GM19328 (cell line): ENCODE results near the gene TNNC1.

Experiments used
- ATAC-seq: cut with Tn5 transposase; IDR thresholded peaks from one replicate; pipeline ENCODE4 v1.9.1; 2021; ENCODE audit warnings: mild to moderate bottlenecking, moderate library complexity; ENCODE audit not compliant: unreplicated experiment

TNNC1 gene

DNA sequence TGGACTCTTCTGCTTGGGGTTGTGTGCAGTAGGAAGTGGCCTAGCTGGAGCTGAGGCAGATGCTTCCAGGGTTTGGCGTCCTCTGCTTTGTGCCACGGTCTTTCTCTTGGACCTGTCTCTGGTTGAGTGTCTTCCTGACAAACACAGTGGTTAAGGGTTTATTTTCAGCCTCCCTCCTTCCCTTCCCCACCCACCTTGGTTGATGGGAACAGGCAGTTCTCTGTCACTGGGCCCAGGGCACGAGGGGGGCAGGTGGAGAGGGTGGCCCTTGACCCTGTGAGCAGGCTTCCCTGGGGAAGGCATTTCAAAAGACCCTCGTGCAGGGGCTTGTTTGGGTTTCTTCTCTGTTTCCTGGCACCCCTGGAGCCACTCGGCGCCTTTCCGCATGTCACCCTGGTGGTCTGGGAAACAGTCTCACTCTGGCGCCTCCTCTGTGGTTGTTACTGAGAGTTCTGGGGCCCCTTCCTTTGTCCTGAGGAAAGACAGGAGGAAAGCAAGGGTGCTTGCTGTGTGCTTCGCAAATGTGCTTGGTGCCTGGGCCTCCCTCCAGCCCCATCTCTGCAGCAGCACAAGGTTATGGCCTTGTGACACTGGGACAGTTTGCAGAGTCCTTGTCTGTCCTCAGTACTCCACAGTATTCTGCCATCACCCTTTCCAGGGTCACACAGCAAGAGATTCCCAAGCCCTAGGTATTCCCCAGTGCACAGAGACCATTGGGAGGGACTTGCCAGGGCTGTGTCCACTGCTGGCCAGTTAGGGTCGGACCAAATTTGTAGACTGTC lies 31.0 kb upstream of the TNNC1 start:
- ATAC-seq = no peak

- ATAC-seq = no peak
These were observed 29.9 kb upstream of the TNNC1 start for GRCh38 chr3:52483577-52484381.

- ATAC-seq = no peak
These were observed 29.2 kb upstream of the TNNC1 start for GRCh38 chr3:52483081-52483480.

DNA sequence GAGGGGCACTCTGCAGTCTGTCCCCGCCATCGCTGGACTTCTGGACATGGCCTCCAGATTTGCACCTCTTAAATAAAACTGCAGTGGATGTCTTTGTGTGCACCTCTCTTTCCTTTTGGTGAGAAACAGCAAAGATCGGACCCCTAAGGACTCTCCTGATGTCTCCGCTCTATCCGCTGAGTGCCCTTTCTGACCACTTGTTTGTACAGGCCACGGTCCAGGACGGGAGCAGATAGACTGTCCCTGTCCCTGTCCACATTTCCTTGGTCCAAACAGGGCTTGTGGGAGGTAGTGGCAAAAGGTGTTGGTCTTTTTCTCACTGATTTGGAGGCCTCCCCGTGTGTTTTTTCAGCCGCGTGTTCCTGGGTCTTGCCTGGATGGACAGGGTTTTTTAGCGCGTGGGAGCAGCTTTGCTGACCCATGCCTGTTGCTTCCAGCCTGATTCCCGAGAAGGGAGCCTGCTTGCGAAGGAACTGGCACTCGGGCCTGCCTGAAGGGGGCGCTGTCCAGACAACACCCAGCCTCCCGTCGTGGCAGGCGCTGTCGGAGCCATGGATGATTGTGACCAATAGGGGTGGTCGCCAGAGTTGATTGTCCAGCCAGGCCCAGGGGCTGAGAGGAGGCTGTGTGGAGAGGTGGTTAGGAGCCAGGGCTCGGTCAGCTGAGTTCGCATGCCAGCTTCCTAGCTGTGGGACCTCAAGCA lies 28.1 kb upstream of the TNNC1 start:
- ATAC-seq = no peak

- no peak for ATAC-seq
These were observed 27.2 kb upstream of the TNNC1 start for GRCh38 chr3:52480768-52481715.

- no peak for ATAC-seq
These were observed 26.2 kb upstream of the TNNC1 start for GRCh38 chr3:52479877-52480575.

DNA sequence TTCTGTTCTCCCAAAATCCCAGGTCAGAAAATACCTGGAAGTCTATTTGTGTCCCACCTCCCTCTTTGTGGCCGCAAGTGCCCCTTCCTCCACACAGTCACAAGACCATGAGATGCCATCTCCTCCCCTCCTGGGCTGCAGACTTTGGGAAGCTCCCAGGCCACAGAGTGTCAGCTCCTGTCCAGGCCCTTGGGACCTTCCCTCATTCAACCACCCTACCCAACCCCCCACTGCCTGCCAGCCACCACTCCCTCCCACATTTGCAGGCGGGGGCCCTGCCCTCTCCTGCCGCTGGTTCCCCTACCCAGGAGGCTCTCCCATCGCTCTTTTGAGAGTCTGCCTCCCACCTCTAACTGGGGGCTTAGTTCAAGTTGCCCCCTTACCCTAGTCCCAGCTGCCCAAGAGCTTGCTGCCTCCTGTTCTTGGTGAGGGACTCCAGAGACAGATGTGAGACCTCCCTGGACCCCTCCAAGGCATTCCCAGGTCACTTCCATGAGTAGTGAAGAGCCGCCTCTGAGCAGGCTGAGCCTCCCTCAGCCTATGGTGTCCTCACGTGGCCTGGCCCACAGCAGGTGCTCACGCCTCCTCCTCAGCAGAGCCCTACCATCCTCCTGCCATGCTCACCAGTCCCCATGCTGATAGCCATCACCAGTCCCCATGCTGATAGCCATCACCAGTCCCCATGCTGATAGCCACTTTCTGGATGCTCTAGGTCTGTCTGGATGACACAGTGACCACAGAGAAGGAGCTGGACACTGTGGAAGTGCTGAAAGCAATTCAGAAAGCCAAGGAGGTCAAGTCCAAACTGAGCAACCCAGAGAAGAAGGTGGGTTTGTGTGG lies 25.4 kb upstream of the TNNC1 start:
- ATAC-seq = no peak

DNA sequence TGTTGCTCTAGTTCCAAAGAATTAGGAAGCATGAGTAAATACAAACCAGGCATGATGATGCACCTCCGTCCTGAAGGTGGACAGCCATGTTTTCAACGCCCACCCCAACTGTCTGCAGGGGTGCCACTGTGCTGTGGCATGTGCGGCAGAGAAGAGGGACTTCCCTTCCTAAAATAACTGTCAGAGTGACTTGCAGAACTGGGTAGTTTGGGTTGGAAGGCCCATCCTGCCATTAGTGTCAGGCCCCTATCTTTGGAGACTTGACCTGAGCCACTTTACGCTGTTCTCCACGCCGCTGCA lies 23.9 kb upstream of the TNNC1 start:
- no peak for ATAC-seq

GRCh38 chr3:52477076-52477795 lies 23.4 kb upstream of the TNNC1 start:
- no peak for ATAC-seq

GRCh38 chr3:52473026-52473425 lies 19.2 kb upstream of the TNNC1 start:
- ATAC-seq = no peak

DNA sequence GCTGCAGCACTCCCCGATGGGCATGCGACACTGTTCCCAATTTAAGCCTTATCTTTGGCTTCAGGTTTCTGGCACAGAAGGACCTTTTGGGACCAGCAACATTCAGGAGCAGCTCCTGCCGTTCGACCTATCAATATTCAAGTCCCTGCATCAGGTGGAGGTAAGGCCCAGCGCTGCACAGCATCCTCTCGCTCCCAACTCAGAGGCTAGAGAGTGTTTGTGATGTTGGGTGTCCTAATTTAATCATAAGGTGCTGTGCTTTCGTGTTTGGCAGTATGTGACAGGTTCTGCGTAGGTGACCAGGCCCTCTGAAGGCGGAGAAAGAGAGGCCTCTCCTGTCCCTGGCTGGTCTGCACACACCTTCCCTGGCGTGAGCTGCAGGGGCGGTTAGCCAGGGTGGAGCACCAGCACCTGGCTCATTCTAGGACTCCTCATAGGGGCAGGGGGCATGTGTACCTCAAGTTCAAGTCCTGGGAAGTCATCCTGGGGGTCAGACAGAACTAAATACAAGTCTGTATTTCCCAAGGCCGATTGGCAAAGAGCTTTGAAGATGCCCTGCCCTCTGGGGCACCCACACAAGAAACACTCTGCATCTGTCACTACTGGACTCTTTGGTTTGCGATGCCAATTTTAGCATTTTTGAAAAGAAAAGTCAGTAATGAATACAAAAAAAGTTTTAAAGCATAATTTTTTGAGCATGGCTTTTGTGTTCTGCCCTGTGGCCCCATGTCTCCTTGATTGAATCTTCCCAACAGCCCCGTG lies 18.6 kb upstream of the TNNC1 start:
- ATAC-seq = no peak

- ATAC-seq = no peak
These were observed 17.8 kb upstream of the TNNC1 start for GRCh38 chr3:52471371-52472238.

DNA sequence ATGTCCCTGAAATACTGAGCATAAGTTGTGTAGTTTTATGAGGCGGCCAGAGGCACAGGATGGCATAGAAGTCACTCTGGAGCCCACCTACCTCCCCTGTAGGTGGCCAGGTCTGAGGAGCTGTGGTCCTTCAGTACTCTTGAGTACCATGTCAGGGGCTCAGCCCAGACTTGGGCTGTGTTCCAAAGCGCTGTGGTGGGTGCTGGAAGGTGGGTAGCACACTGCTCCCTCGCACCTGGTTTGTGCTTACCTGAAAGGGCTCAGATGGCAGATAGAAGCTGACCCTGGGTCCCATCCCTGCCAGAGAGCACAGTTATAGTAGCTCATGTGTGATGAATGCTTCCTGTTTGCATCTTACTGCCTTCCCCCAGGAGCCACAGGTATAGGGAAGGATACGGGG lies 17.1 kb upstream of the TNNC1 start:
- ATAC-seq = no peak

DNA sequence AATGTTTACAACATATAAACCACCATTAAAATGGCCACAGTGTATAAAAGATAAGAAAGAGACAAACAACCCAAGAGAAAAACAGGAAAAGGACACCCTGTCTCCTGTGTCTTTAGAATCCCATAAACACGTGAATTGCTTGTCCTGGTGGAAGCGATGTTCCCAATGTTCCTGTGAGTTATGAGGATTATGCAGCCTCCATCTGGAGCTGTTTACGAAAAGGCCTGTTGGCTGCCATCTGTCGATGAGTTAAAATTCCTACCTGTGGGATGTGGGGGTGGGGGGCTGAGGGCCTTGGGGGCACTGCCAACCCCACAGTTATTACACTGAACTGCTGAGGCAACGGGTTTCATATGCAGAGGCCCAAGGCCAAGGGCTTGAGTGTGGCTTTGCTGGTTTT lies 15.2 kb upstream of the TNNC1 start:
- no peak for ATAC-seq

DNA sequence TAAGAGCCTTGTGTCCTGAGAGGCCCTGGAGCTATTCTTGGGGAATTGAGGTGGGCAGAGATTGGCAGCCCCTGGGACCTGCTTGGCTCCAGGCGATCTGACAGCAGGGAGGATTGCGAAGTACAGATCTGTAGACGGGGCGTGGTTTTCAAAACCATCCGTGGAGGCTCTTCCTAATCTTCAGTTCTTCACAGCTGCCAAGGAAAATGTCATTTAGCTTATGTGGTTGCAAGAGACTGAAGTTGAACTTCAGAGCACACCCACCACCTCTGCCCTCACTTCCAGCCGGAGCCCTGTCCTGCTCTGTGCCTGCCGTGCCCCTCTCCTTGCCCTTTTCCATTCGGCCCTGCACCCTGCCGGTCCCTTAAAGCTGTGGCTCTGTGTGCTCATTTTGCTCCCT lies 14.5 kb upstream of the TNNC1 start:
- ATAC-seq = no peak

DNA sequence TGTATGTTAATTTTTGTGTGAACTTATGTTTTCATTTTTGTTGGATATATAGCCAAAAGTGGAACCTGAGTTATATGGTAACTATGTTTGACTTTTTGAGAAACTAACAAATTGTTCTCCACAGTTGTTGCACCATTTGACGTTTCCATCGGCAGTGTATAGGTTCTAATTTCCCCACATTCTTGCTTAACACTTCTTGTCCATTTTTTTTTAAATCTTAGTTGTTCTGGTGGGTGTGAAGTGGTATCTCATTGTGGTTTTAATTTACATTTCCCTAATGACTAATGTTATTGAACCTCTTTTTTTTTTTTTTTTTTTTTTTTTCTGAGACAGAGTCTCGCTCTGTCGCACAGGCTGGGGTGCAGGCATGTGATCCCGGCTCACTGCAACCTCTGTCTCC lies 9.6 kb upstream of the TNNC1 start:
- ATAC-seq = no peak

DNA sequence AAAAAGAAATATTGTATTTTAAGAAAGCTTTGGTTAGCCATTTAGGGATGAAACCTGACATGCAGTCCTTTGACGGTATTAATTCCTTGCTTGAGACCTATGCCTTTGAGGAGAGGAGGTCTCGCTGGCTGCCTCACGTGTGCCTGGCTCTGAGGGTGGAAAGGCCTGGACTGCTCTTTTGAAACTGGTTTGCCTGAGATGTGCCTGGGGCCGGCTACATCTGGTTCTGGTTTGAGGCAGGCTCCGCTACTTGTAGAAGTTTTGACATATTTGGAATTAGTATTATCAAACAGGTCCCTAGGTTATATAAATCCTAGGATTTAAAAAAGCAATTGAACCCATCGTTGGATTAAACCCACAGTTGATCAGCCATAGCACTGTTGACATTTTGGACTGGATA lies 8.0 kb upstream of the TNNC1 start:
- ATAC-seq = no peak
